H9 (cell line): Measurements from ENCODE around the gene KIF13A. TPM values are rescaled to one million over a fixed set of nuclear protein-coding genes. Genes with fewer than 3 reads are reported as not detected.

Experiments used
- DNase-seq: peaks from one replicate; pipeline ENCODE4 v3.0.0-alpha.2; 2017
- H2AFZ ChIP-seq: one replicate; pipeline ENCODE4 v1.6.1; 2013; ENCODE audit warnings: mild to moderate bottlenecking, low read length, control low read depth, moderate library complexity
- H2AK5ac ChIP-seq: 2 replicates; pipeline ENCODE4 v1.6.1; 2013; ENCODE audit warnings: low read length, control low read depth, mixed read lengths; ENCODE audit not compliant: insufficient read length
- H2BK120ac ChIP-seq: one replicate; pipeline ENCODE4 v1.6.1; 2013; ENCODE audit warnings: low read depth, mild to moderate bottlenecking, low read length, control low read depth, inconsistent platforms; ENCODE audit not compliant: poor library complexity, severe bottlenecking
- H2BK12ac ChIP-seq: 2 replicates; pipeline ENCODE4 v1.6.1; 2013; ENCODE audit warnings: low read length, control low read depth, mixed read lengths, low read depth; ENCODE audit not compliant: insufficient read length
- H2BK15ac ChIP-seq: 2 replicates; pipeline ENCODE4 v1.6.1; 2013; ENCODE audit warnings: low read depth, low read length, control low read depth
- H2BK20ac ChIP-seq: one replicate; pipeline ENCODE4 v1.6.1; 2013; ENCODE audit warnings: low read depth, mild to moderate bottlenecking, low read length, control low read depth, inconsistent platforms; ENCODE audit not compliant: poor library complexity, severe bottlenecking
- H2BK5ac ChIP-seq: 2 replicates; pipeline ENCODE4 v1.6.1; 2013; ENCODE audit warnings: low read length, control low read depth, mixed read lengths; ENCODE audit not compliant: insufficient read length
- H3K14ac ChIP-seq: 2 replicates; pipeline ENCODE4 v1.6.1; 2013; ENCODE audit warnings: low read length, control low read depth; ENCODE audit not compliant: insufficient read depth
- H3K18ac ChIP-seq: 2 replicates; pipeline ENCODE4 v1.6.1; 2013; ENCODE audit warnings: low read depth, mild to moderate bottlenecking, mixed read lengths, low read length, control low read depth; ENCODE audit not compliant: insufficient read length
- H3K23ac ChIP-seq: 2 replicates; pipeline ENCODE4 v1.6.1; 2013; ENCODE audit warnings: low read length, control low read depth, mixed read lengths, low read depth; ENCODE audit not compliant: insufficient read length
- H3K23me2 ChIP-seq: 2 replicates; pipeline ENCODE4 v1.6.1; 2013; ENCODE audit warnings: low read depth, mild to moderate bottlenecking, mixed read lengths, low read length, control low read depth; ENCODE audit not compliant: insufficient read length, poor library complexity, severe bottlenecking
- H3K27ac ChIP-seq: 2 replicates; pipeline ENCODE4 v1.5.1; 2013; ENCODE audit warnings: low read length, control low read depth, mixed read lengths, low read depth; ENCODE audit not compliant: insufficient read length
- H3K27me3 ChIP-seq: 2 replicates; pipeline ENCODE4 v1.6.1; 2013; ENCODE audit warnings: low read length, control low read depth, inconsistent platforms; ENCODE audit not compliant: insufficient read depth
- H3K4ac ChIP-seq: 2 replicates; pipeline ENCODE4 v1.6.1; 2013; ENCODE audit warnings: low read depth, mild to moderate bottlenecking, control low read depth, inconsistent platforms, low read length, moderate library complexity
- H3K4me1 ChIP-seq: 2 replicates; pipeline ENCODE4 v1.6.1; 2013; ENCODE audit warnings: low read length, control low read depth, inconsistent platforms; ENCODE audit not compliant: insufficient read depth
- H3K4me2 ChIP-seq: 2 replicates; pipeline ENCODE4 v1.6.1; 2013; ENCODE audit warnings: low read length, control low read depth, mixed read lengths; ENCODE audit not compliant: insufficient read length, insufficient read depth
- H3K56ac ChIP-seq: 2 replicates; pipeline ENCODE4 v1.6.1; 2013; ENCODE audit warnings: low read depth, mild to moderate bottlenecking, mixed read lengths, low read length, control low read depth; ENCODE audit not compliant: insufficient read length
- H3K79me1 ChIP-seq: 2 replicates; pipeline ENCODE4 v1.6.1; 2013; ENCODE audit warnings: low read depth, mild to moderate bottlenecking, moderate library complexity, low read length, control low read depth, inconsistent platforms; ENCODE audit not compliant: insufficient read depth, poor library complexity, severe bottlenecking
- H3K79me2 ChIP-seq: 2 replicates; pipeline ENCODE4 v1.6.1; 2013; ENCODE audit warnings: low read length, control low read depth, inconsistent platforms; ENCODE audit not compliant: insufficient read depth
- H3K9ac ChIP-seq: 2 replicates; pipeline ENCODE4 v1.6.1; 2013; ENCODE audit warnings: low read length, control low read depth, mixed read lengths; ENCODE audit not compliant: insufficient read length; ENCODE audit errors: extremely low read depth
- H3K9me3 ChIP-seq: one replicate; pipeline ENCODE4 v1.6.1; 2013; ENCODE audit warnings: low read depth, low read length, inconsistent platforms; ENCODE audit not compliant: control insufficient read depth
- H3T11ph ChIP-seq: one replicate; pipeline ENCODE4 v1.6.1; 2013; ENCODE audit warnings: mild to moderate bottlenecking, low read length, control low read depth, inconsistent platforms
- H4K20me1 ChIP-seq: one replicate; pipeline ENCODE4 v1.6.1; 2013; ENCODE audit not compliant: control insufficient read depth, insufficient read length, insufficient read depth
- H4K5ac ChIP-seq: 2 replicates; pipeline ENCODE4 v1.6.1; 2013; ENCODE audit warnings: low read depth, mild to moderate bottlenecking, mixed read lengths, low read length, control low read depth; ENCODE audit not compliant: insufficient read length
- H4K8ac ChIP-seq: replicated peaks from 2 replicates; pipeline ENCODE4 v1.6.1; 2013; ENCODE audit warnings: low read length, control low read depth, mixed read lengths, low read depth; ENCODE audit not compliant: insufficient read length
- H4K91ac ChIP-seq: 2 replicates; pipeline ENCODE4 v1.6.1; 2013; ENCODE audit warnings: low read depth, mild to moderate bottlenecking, moderate library complexity, mixed read lengths, low read length, control low read depth; ENCODE audit not compliant: insufficient read length
- H3K27ac Mint-ChIP-seq, 3 experiments: 2 replicates in 2 of 3; 3 replicates in 1 of 3; pipeline ENCODE4 v1.8.0; 2020 to 2021; ENCODE audit warnings: mixed read lengths in 3 of 3, mild to moderate bottlenecking in 1 of 3, moderate library complexity in 1 of 3
- H3K27me3 Mint-ChIP-seq: 2 replicates; pipeline ENCODE4 v1.8.0; 2021; ENCODE audit warnings: low read depth, mild to moderate bottlenecking, moderate library complexity, mixed read lengths
- H3K36me3 Mint-ChIP-seq, 3 experiments: 2 replicates in 2 of 3; 3 replicates in 1 of 3; pipeline ENCODE4 v1.8.0; 2020 to 2021; ENCODE audit warnings: low read depth in 3 of 3, mixed read lengths in 3 of 3; ENCODE audit not compliant: insufficient read depth in 1 of 3
- H3K4me1 Mint-ChIP-seq, 2 experiments: 2 replicates each; pipeline ENCODE4 v1.8.0; 2020; ENCODE audit warnings: mixed read lengths in 2 of 2
- H3K4me3 Mint-ChIP-seq, 2 experiments: 2 replicates in 1 of 2; 3 replicates in 1 of 2; pipeline ENCODE4 v1.8.0; 2020 to 2021; ENCODE audit warnings: mild to moderate bottlenecking in 2 of 2, mixed read lengths in 2 of 2, moderate library complexity in 1 of 2
- H3K9me3 Mint-ChIP-seq, 2 experiments: 2 replicates in 1 of 2; 3 replicates in 1 of 2; pipeline ENCODE4 v1.8.0; 2020; ENCODE audit warnings: mild to moderate bottlenecking in 2 of 2, mixed read lengths in 2 of 2, moderate library complexity in 1 of 2
- WGBS: extraction: QIAGEN DNeasy Blood & Tissue Kit; methylation state at CpG from one replicate; pipeline ENCODE4 v1.1.7; 2013; ENCODE audit warnings: missing lambda C conversion rate, low lambda C conversion rate, mixed read lengths; ENCODE audit not compliant: insufficient read length; ENCODE audit errors: extremely low coverage; 5-methylcytosine and 5-hydroxymethylcytosine counted together
- total RNA-seq: library from RNA; stranded (reverse); gene quantifications from 2 replicates; pipeline ENCODE4 v1.2.1, GENCODE V29; 2021
- TF ChIP-seq, protein P1 (sequence below): fragments of 200-600 bp; sonication (generic); conservative IDR thresholded peaks from 3 replicates; pipeline ENCODE4 v1.8.0; 2021; ENCODE audit warnings: antibody characterized with exemption, mild to moderate bottlenecking

The KIF13A gene
- total RNA-seq, 1 experiment from 2014 or later = 38.2 TPM

DNA sequence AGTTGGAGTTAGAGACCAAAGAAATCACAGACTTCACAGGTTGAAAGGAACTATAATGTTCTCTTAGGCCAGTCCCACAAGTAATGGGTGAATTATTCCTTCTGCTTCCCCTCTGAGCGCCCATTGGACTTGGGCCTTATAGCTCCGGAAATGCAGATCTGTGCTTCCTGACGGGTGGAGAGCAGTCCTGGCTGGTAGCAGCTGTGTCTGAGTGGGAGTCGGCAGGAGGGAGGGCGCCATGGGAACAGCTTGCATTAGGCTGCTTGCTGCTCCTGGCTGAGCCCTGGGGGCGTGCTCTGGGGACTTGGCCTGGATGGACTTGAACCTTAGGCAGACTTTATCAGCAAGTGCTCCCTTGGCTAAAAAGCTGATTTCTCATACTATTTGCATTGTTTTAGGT lies 262.4 kb downstream of the KIF13A start:
- Mint-ChIP-seq H3K27me3 (no peaks in the 10 kb centered on the region), H3K36me3 (peaks cover 0 to 2% (median 0%) of the 10 kb centered on the region in 3 experiments; a peak in 2 of 7 replicates), H3K9me3 (peaks cover 2 to 6% of the 10 kb centered on the region in 2 experiments; a peak in 1 of 5 replicates), H3K4me3 (peak overlapping the region in 1 of 2 experiments; percentile 35; a peak in 1 of 5 replicates), H3K4me1 (peaks cover 9 to 12% of the 10 kb centered on the region in 2 experiments; a peak in 3 of 4 replicates), H3K27ac (peak overlapping the region in 2 of 3 experiments; percentile 70 to 88; a peak in 3 of 7 replicates)
- no peak overlapping the region for H2BK5ac ChIP-seq
- no peaks in the 10 kb centered on the region for H3K27me3 ChIP-seq
- no peak overlapping the region for H4K5ac ChIP-seq
- no peak overlapping the region for H2BK15ac ChIP-seq
- DNase-seq = peak; percentile 92
- no peak overlapping the region for H2BK12ac ChIP-seq
- H3K4ac ChIP-seq = no peak overlapping the region
- no peak overlapping the region for H3K14ac ChIP-seq
- no peak overlapping the region for H4K91ac ChIP-seq
- no peak overlapping the region for H2AFZ ChIP-seq
- no peaks in the 10 kb centered on the region for H3K79me1 ChIP-seq
- WGBS = no CpG with 5 or more reads among the region's 6 CpGs
- H3K23ac ChIP-seq = no peak overlapping the region
- no peak overlapping the region for H2AK5ac ChIP-seq
- H3K4me2 ChIP-seq = no peak overlapping the region
- H3K4me1 ChIP-seq = no peaks in the 10 kb centered on the region; the same call in 1 of the 2 replicates
- no peak overlapping the region for H3T11ph ChIP-seq
- H3K9me3 ChIP-seq = no peaks in the 10 kb centered on the region
- TF ChIP-seq, protein P1, sequence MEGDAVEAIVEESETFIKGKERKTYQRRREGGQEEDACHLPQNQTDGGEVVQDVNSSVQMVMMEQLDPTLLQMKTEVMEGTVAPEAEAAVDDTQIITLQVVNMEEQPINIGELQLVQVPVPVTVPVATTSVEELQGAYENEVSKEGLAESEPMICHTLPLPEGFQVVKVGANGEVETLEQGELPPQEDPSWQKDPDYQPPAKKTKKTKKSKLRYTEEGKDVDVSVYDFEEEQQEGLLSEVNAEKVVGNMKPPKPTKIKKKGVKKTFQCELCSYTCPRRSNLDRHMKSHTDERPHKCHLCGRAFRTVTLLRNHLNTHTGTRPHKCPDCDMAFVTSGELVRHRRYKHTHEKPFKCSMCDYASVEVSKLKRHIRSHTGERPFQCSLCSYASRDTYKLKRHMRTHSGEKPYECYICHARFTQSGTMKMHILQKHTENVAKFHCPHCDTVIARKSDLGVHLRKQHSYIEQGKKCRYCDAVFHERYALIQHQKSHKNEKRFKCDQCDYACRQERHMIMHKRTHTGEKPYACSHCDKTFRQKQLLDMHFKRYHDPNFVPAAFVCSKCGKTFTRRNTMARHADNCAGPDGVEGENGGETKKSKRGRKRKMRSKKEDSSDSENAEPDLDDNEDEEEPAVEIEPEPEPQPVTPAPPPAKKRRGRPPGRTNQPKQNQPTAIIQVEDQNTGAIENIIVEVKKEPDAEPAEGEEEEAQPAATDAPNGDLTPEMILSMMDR = no peak
- H4K20me1 ChIP-seq = no peaks in the 10 kb centered on the region
- H3K18ac ChIP-seq = no peak overlapping the region
- no peak overlapping the region for H2BK120ac ChIP-seq
- no peak overlapping the region for H3K27ac ChIP-seq
- no peak overlapping the region for H2BK20ac ChIP-seq
- H3K79me2 ChIP-seq = no peaks in the 10 kb centered on the region
- no peak overlapping the region for H3K56ac ChIP-seq
- H3K23me2 ChIP-seq = no peaks in the 10 kb centered on the region
- H4K8ac ChIP-seq = no peak overlapping the region
- no peak overlapping the region for H3K9ac ChIP-seq
